SK-N-SH (cell line): Measurements from ENCODE around the gene BMP2K.

Experiments
- EP300 ChIP-seq, 2 experiments: IDR thresholded peaks; 2 replicates each; pipeline versions ENCODE4 v1.4.0 to v1.6.1; 2012; ENCODE audit warnings: borderline replicate concordance in 1 of 2, low read depth in 1 of 2, low read length in 1 of 2
- MXI1 ChIP-seq: IDR thresholded peaks from 2 replicates; pipeline ENCODE4 v1.6.1; 2012; ENCODE audit warnings: mild to moderate bottlenecking, low read depth, low read length, improper control_type of control experiment
- TEAD4 ChIP-seq: IDR thresholded peaks from 2 replicates; pipeline ENCODE4 v1.4.0; 2012; ENCODE audit warnings: mild to moderate bottlenecking, borderline replicate concordance; ENCODE audit not compliant: insufficient read depth
- TF ChIP-seq, protein P1 (sequence below): IDR thresholded peaks from 2 replicates; pipeline ENCODE4 v1.4.0; 2012; ENCODE audit warnings: low read depth, borderline replicate concordance

DNA sequence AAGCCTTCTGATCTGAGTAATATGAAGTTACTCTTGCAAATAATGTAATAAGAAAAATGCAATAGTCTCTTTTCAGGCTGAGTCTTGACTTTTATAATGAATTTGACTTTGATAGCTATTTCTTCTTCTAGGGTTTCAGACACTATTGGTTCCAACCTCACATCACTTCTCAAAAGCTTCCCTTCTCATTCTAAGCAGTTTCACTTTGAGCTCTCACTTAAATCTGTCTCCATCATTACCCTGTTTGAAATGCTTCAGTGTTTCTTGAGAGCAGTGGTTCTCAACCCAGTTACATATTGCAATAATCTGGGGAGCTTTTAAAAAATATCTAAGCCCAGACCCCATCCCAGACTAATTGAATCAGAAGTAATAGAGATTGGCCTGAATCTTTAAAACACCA lies 40.5 kb upstream of the BMP2K start:
- TF ChIP-seq, protein P1, sequence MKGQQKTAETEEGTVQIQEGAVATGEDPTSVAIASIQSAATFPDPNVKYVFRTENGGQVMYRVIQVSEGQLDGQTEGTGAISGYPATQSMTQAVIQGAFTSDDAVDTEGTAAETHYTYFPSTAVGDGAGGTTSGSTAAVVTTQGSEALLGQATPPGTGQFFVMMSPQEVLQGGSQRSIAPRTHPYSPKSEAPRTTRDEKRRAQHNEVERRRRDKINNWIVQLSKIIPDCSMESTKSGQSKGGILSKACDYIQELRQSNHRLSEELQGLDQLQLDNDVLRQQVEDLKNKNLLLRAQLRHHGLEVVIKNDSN, result no peak
- no peak for TF ChIP-seq MXI1
- TF ChIP-seq EP300 (IDR thresholded peaks at IDR 0.05; ENCODE audit: borderline replicate concordance in 1 of 2, low read depth in 1 of 2, low read length in 1 of 2), result no peak
- no peak for TF ChIP-seq TEAD4
